Stimulated activated CD4-positive, alpha-beta T cell treated with anti-CD3 and anti-CD28 coated beads, Interleukin-2, amount 100 ng/mL, for 24 hours (primary cell): ENCODE results near the gene GLDC.

Source experiments
- DNase-seq, 2 donors: peaks; one replicate each; pipeline ENCODE4 v3.0.0-alpha.2; 2020

GLDC gene

DNA sequence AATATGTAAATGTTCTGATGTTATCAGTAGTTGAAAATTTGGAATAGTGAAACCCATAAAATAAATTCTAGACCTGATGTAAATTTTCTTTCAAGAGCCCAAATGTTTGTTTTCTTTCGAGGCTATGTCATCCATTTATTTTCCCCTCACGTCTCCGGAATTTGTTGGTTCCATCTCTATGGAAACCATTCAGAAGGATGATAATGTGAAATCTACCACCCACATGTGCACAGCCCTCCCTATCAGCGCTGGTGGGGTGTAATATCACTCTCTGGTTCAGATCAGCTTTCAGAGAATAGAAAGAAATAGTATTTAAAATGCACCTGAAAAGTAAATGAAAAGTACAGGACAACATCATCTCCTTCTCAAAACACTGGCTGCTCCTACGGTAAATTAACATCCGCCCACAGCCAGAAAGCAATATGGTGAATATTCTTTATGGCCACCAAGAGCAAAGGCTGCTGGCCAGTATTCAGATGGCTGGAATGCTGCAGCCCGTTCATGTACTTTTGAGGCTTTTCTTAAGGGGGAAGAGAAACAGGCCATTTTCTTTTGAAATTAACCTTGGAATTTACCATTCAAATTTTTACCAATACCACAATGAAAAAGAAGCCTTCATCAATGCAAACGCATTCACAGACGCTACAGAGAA, 28.5 kb downstream of the GLDC start:
- DNase-seq = no peak

DNA sequence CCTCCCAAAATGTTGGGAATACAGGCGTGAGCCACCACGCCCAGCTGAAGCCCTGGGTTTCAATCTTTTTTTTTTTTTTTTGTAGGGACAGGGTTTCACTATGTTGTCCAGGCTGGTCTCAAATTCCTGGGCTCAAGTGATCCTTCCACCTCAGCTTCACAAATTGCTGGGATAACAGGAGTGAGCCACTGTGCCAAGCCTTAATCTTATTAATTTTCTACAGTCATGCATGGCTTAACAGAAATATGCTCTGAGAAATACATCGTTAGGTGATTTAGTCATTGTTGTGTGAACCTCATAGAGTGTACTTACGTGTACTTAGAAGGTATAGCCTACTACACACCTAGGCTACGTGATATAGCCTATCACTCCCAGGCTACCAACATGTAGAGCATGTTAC, 31.0 kb downstream of the GLDC start:
- DNase-seq = no peak

DNA sequence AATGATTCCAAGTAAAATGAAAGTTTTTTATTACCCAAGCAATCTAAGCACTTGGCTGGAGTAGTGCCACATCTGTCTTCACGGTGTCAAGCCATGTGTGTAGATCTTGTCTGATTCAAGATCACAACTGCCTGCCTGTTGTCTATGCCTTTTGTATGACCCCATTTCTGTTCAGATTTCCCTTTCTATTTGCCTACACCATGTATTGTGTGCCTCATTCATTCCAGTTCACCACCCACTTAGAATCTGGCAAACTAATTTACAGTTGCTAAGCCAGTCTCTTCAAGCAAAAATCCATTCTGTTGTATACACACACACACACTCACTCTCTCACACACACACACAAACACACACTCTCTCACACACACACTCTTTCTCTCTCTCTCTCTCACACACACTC, 33.7 kb downstream of the GLDC start:
- no peak for DNase-seq

DNA sequence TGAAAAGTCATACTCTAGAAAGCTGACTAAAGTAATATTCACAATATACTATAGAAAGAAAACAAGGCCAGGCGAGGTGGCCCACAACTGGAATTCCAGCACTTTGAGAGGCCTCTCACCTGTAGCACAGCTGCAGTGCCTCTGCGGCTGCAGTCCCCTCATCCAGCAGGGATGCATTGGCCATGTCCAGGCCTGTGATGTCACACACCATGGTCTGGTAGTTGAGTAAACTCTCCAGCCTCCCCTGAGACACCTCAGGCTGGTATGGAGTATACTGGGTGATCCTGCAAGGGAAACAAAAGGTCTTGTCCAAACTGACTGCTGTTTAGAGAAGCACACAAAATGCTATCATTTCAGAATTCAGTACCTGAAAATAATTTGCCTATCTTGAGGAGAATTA, 35.5 kb downstream of the GLDC start:
- DNase-seq = no peak

DNA sequence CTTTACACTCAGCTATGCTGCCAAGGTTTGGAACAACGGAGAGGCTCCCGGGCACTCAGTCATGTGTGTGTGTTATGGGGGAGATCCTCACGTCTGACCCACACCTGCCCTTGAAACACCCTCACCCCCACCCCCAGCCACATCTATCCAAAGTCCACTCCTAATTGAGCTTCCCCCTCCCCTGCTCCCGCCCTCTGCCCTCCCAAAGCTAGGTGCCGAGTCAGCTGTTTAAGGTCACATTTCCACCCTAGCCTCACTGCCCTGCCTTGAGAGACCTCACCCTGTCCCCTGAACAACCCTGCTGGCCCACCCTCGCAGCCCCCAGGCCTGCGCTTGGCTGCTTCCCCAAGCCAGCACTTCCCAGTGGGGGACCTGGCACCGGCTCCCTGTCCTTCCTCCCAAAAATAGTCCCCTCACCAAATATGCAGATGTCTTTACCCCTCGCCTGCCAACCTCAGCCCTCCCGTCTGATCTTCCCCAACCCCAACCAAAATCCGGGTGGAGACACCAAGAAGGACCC, 36.0 kb downstream of the GLDC start:
- DNase-seq = no peak

DNA sequence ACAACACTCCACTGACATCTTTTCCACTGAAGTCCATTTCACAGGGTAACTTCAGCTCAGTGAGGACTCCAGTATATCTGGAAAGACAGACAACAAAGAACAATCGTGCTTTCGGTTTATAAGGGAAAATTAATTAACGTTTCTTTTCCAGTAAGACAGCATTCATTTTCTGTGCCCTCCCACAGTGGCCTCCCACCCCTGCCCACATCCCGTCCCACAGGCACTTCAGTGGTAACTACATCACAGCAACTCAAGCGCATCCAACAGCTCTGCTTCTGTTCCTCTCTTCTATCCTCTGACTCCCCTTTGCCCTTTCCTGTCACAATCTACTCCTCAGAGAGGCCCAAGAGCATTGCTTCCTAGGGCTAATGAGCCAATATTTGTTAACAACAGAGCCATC, 40.3 kb downstream of the GLDC start:
- no peak for DNase-seq

DNA sequence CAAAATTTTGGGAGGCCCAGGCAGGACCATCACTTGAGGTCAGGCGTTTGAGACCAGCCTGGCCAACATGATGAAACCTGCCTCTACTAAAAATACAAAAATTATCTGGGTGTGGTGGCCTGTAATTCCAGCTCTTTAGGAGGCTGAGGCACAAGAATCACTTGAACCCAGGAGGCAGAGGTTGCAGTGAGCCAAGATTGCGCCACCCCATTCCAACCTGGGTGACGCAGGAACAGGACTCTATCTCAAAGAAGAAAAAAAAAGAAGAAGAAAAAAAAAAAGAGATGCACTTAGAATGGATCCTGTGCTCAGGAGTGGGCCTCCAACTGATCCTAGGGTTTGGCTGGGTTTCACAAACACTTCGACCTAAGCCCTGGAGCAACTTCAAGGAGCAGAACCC, 45.1 kb downstream of the GLDC start:
- no peak for DNase-seq

DNA sequence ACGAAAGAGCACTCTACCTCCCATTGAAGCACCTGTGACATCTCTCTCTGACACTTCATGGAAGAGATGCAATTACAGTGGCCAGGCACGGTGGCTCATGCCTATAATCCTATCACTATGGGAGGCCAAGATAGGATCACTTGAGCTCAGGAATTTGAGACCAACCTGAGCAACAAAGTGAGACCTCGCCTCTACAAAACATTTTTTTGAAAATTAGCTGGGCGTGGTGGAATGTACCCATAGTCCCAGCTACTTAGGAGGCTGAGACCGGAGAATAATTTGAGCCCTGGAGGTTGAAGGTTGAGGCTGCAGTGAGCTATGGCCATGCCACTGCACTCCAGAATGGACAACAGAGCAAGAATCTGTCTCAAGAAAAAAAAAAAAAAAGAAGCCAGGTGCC, 45.5 kb downstream of the GLDC start:
- DNase-seq = no peak

DNA sequence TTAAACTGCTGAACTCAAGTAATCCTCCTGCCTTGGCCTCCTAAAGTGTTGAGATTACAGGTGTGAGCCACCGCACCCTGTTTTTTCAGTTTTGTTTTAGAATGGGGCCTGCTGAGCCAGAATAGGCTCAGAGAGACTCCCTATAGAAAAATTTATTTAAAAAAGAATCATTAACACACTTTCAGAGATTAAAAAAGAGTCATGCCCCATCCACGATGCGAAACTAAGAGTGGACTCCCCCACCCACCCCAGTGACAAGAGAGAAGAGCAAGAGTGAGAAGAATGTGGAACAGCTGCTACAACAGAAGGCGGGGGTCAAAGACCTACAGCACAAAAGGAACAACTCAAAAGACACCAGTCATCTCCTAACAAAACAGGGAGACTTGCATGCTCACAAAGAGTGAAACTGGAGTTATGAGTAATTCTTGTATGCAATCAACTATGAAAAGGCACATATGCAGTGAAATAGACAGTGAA, 47.2 kb downstream of the GLDC start:
- DNase-seq = peak; percentile 8 to 31

DNA sequence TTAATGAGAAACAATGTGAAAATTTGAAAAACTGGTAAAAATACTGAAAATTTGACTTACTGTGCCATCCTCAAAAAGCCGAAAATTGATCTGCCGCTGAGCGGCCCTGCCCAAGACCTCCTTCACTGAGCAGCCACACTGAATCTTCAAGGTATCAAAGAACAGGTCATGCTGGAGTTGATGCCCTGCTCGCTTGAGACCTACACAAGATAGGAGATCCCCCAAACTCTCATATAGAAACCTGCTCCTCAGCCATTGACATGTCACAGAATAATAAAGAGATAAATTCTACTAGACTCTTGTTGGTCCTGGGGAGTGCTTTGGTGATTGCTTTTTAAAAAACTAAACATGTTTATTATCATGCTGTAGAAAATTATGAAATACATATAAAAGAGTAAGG, 52.7 kb downstream of the GLDC start:
- DNase-seq = no peak

DNA sequence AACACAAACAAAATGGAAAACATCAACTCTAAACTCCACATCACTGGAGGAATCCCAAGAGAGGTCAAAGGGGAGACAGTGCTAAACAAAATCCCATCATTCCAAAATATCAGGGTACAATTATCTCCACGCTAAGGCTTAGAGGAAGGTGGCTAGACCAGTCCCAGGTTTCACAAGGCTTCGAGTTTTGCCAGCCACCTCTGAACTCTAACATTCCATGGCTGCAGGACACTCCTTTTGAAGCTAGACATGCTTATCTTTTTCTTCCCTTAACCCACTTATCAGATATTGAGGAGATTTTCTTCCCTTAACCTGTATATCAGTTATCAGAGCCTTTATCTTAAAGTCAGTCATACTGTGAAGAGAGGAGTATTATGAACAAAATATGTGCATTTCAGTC, 53.3 kb downstream of the GLDC start:
- no peak for DNase-seq

DNA sequence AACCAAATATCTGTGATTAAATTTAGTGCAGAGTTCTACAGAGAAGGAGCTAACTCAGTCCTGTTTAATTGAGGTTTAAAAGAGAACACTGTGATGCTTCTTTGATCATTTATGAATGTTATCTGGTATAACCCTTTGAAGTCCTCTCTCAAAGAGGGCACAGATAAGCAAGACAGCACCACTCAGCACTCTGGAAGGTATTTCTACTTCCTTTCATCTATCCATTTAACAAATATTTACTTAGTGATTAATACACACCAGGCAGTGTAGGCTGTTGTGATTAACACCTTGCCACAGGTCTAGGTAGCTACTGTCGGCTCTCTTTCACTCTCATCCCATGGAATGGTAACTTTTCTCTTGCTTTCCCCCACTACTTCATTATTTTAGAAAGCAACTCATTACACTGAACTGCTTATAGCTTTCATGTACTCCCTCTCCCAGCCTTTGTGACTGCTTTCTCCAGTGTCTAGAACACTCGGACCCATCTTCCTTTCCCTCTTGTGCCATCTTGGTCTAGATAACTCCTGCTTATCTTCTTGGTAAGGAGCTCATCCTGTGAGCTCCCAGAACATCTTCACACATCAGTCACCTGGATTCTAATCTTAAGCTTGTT, 54.7 kb downstream of the GLDC start:
- DNase-seq = no peak

DNA sequence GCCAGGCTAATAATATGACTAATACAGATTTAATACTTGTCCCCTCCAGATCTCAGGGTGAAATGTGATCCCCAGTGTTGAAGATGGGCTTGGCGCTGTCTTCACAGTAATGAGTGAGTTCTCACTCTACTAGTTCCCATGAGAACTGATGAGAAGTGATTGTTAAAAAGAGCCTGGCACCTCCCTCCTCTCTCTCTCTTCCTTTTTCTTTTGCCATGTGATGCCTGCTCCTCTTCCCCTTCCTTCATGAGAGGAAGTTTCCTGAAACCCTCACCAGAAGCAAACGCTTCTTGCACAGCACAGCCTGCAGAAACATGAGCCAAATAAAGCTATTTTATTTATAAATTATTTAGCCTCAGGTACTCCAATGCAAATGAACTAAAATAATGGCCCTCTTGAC, 55.2 kb downstream of the GLDC start:
- DNase-seq = no peak

DNA sequence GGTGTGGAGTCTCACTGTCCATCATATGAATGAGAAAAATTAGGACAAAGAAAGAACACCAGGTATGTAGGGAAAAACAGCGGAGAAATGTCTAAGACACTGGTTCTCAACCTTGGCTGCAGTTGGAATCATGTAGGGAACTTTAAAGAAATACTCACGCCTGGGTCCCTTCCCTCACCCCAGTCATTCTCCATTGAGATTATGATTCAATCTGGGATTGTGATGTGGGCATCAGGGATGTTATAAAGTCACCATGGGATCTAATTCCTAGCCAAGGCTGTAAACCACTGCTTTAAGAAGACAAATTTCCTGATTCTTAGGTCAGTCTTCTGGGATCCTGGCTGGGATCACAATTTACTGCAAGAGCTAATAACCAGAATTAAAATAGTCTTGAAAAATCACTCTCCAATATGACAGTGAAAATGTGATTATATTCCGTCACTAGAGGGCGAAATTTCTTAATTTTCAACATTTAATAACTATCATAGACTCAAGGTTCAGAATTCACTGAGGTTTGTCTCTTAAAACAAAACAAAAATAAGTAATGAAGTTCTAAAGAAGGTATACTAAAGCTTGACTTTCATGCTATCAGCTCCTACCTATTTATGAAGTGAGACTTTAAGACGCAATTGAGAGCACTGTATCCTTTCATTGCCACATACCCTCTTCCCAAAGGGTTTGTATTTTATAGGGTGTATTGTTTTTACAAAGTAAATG, 60.5 kb downstream of the GLDC start:
- DNase-seq = no peak

DNA sequence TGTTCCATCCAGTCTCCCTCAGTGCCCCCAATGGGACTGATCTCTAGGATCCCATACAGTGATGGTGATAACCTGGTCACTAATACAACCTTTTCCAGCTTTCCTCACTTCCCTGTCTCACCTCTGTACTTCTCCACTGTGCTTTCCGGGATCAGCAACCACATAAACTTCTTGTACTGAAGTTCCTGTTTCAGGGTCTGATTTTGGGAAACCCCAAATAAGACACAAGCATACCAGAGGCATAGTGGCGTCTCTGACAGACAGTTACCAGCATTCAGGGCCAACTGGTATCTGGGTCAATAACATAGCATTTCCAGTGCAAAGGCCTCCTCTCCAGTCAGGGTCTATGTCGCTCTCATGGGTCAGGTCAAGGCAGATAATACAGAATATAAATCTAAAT, 64.3 kb downstream of the GLDC start:
- no peak for DNase-seq

DNA sequence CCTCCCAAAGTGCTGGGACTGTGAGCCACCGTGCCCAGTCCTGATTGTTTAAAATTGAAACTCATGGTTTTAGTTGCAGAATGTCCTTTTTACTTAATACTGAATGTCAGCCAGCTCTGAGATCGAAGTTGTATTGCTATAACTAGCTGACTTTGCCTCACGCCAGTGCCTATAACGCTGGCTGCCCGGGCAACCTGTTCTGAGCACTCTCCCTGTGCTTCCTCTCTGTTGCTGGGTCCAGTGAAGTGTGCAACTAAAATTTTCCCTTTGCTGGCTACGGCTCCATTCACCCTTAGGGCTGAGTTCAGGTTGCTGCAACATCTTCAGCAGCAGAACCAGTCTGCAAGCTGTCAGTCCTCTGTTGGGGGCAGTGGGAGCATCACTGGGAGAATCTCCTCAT, 65.9 kb downstream of the GLDC start:
- DNase-seq = no peak

DNA sequence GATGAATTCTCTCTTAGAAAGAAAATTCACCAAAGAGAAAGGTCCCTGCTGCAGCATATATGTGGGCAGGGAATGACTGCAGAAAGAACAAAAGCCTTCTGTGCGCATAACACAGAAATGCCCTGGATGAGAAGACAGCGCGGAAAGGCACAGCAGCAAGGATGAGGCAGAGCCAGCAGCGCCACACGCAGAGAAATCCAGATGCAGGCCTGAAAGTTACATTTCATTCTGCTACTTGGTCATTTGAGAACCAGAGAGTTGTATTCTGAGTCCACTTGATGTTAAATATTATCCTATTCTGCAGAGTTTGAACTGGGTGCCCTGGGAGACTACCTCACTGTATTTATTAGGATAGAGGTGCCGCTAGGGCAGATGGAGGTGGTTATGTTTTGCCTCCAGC, 68.5 kb downstream of the GLDC start:
- no peak for DNase-seq

DNA sequence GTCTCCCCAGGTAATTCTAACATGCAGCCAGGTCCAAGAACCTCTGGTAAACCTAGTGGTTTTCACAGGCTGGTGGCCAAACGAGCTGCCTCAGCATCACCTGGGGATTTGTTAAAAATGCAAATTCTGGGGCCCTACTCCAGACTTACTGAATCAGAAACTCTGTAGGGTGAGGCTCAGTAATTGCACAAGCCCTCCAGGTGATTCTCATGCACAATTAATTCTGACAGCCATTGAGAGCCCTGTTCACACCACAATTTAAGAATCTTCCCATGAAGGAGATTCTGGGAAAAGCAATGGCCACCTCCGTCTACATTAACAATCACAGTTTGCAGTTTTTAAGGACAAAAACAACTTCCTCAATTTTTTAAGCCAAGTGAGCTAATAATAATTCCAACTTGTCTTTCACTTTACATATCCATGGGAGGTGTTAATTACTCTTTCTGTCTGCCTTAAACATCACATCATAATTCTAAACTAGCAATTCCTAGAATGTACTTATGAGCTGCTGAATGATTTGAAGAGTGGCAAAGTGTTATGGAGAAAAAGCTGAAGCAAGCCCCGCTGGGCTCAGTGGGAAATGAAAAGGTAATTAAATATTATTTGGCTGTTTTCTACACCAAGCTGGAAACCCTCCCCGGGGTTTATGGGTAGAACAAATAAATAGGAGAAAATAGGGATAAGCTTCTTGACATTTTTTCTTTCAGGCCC, 70.0 kb downstream of the GLDC start:
- no peak for DNase-seq

DNA sequence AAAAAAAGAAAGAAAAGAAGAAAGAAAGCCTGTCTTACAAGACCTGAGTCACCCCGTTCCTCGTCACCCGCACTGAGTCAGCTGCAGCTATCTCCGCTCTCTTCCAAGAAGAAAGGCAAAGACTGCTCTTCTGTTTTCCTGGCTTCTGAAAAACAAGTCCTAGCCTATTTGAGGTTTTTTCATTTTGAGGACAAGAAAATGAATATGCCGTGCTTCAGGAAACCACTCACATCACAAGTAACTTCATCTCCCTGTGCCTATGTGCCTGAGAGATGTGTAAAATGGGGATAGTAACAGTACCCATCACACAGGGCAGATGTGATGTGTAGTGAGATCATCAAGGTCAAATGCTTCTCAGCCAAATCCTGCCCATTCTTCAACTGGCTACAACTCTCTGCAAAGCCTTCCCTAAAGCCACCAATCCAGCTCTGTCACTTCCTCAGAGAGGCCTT, 78.4 kb downstream of the GLDC start:
- DNase-seq = peak; percentile 24 to 34

DNA sequence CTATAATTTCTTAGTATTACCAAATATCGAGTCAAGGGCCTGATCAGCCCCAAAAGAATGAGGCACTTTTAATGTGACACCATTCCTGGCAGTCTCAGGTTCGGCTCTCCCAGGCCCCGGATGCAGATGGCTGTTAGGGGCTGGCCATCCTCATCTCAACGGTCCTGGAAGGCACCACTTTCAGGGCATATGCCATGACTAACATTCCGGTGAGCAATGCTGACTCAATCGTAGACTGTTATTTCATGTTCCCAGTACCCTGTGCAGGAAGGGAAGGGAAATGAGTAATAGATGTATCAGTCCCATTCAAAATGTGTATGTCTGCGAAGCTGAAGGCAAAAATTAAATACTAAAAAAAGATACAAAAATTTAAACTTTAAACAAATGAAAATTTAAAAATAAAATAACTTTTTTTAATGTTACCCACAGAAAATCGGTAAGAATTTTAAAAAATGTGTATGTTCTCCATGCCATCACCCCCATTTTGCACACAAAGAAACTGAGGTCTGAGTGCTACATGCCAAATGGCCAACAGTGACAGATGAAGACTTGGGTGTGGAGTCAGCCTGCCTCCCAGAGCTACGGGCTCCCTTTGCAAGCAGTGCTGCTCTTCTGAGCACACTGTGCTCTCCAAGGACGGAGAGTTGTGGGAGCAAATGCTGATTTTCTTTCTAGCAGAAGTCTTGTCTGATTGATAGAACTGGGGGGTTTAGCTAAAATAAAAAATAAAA, 79.0 kb downstream of the GLDC start:
- peak; percentile 41 to 43 for DNase-seq

DNA sequence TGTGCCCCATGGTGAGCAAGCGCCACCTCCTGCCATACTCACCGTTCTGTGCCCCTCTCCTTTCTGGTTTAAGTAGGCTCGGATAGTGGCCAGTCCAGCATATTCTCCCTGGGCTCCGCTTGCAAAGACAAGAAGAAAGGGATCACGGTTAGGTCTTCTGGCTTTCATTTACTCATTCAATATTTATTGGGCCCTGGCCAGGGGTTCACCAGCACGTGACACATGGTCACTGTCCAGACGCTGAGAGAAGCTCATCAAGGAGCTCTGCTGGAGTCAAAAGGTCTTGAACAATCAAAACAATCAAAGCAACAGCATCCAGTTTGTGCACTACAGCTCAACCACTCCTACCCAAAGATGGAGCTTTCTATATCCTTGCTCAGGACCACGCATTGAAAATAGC, 80.2 kb downstream of the GLDC start:
- no peak for DNase-seq

DNA sequence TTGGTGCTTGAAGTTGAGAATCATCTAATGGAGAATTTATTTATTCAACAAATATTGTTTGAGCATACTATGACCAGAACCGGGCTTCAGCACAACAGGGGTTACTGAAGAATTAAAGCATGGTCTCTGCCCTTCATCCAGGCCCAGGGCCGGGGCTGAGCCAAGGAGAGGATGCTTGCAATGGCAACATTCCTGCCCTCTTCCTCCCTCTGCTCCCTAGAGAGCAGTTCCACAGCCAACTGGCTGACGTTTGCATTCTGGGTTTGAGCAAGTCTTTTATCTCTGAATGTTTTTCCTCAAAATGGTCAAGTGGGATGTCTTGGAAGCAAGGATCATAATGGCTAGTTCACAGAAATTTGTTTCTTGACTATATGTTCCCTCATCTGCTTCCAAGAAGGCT, 80.7 kb downstream of the GLDC start:
- no peak for DNase-seq

DNA sequence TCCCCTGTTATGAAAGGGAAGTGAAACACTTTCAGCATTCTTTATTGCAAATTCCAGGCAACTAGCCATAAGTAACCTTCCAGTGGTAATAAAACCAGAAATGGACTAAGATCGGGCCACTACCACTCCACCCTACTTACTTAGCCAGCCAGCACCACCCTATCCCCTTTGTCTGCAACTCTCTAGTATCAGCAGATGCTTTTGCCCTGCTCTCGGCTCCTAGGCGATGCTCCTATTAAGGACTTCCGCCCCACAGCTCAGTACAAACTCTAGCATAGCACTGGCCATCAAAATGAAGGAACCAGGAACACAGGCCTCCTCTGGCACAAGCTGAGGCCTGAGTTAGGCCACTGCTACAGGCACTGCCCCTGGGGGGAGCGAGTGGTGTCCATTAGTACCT, 81.2 kb downstream of the GLDC start:
- no peak for DNase-seq
